Measurements from ENCODE around the gene PTPRM. TPM values are rescaled to one million over a fixed set of nuclear protein-coding genes. Genes with fewer than 3 reads are reported as not detected.

PTPRM gene
- total RNA-seq, 1 experiment from 2014 or later = 11.1 TPM

DNA sequence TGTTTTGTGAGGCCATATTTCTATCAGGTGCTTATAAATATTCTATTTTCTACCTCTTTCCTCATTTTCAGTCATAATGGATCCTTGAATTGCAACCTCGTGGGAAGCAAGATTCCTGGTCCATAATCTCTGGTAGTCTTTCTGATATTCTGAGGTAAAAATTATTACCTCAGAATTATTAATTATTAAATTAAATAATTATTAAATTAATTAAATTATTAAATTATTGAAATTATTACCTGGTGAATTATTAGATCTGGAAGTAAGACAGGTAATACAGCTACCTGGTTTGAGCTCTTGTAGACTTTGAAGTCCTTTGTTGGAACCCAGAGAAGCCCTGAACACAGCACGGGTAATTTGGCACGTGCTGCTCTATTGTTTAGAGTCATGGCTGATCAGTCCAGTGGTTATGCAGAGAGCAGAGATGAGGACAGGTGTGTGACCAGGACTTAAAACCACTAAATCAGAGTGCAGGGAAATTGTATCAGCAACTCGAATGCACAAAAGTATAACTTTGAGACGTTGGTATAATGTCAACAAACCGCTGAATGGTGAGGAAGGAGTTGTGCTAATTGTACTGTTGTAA is 46.8 kb upstream of the PTPRM start:
- CTCF ChIA-PET = interaction anchor here (0.6 to 1.7 kb wide), 3 partner anchors 19 to 300 kb away, joined by 3 to 4 read pairs (median 3); no protein-coding TSS in a partner anchor
- no peak for ATAC-seq
- peaks cover 41% of the 10 kb centered on the region for H3K4me1 Mint-ChIP-seq

GRCh38 chr18:7521226-7521856 is 45.8 kb upstream of the PTPRM start:
- Mint-ChIP-seq H3K4me1 (peaks cover 42% of the 10 kb centered on the region), H3K27ac (no peak overlapping the region), H3K36me3 (no peaks in the 10 kb centered on the region), H3K9me3 (0 out of 2 replicates have a peak, but pooled peaks cover 3% of the 10 kb centered on the region), H3K27me3 (ENCODE audit: low read depth) (no peaks in the 10 kb centered on the region; the same call in 1 of the 2 replicates), H3K4me3 (no peak overlapping the region)
- DNase-seq (ENCODE audit: low spot score) = no peak
- TF ChIP-seq ZNF396 (CRISPR knock-in tag; IDR thresholded peaks at IDR 0.05; ENCODE audit: borderline replicate concordance) (no peak), EMX1 (CRISPR knock-in tag; IDR thresholded peaks at IDR 0.05) (no peak), OVOL2 (CRISPR knock-in tag; IDR thresholded peaks at IDR 0.05; ENCODE audit: borderline replicate concordance) (no peak), MLX (CRISPR knock-in tag; IDR thresholded peaks at IDR 0.05) (no peak), HMGXB4 (CRISPR knock-in tag; IDR thresholded peaks at IDR 0.05) (no peak), ZNF532 (CRISPR knock-in tag; IDR thresholded peaks at IDR 0.05; ENCODE audit: borderline replicate concordance) (no peak)
- POLR2A ChIA-PET = no interaction called here
- ATAC-seq = peak; percentile 46
- CTCF ChIA-PET = interaction anchor here (0.6 to 1.7 kb wide), 7 partner anchors 45 to 562 kb away, joined by 3 to 5 read pairs (median 4); no protein-coding TSS in a partner anchor

More for the DNA sequence above, 46.8 kb upstream of the PTPRM start:
- H3K4me3 Mint-ChIP-seq = no peak overlapping the region
- POLR2A ChIA-PET = no interaction called here
- no peaks in the 10 kb centered on the region; the same call in 1 of the 2 replicates for H3K27me3 Mint-ChIP-seq (ENCODE audit: low read depth)
- TF ChIP-seq JUN (CRISPR knock-in tag; IDR thresholded peaks at IDR 0.05) (no peak), HMGA2 (CRISPR knock-in tag; IDR thresholded peaks at IDR 0.05) (peak; percentile 96), GRHL2 (CRISPR knock-in tag; IDR thresholded peaks at IDR 0.05; ENCODE audit: insufficient replicate concordance, severe bottlenecking) (no peak)
- H3K36me3 Mint-ChIP-seq = no peaks in the 10 kb centered on the region
- no peak overlapping the region for H3K27ac Mint-ChIP-seq
- DNase-seq (ENCODE audit: low spot score) = no peak
- H3K9me3 Mint-ChIP-seq = 0 out of 2 replicates have a peak, but pooled peaks cover 3% of the 10 kb centered on the region

- ChIA-PET CTCF (interaction anchor here (0.6 to 3.0 kb wide), 4 partner anchors 65 to 251 kb away, joined by 3 to 10 read pairs (median 4); no protein-coding TSS in a partner anchor), POLR2A (no interaction called here)
- ATAC-seq = peak; percentile 65
- peaks cover 39% of the 10 kb centered on the region for H3K4me1 Mint-ChIP-seq
- no peaks in the 10 kb centered on the region for H3K27me3 Mint-ChIP-seq (ENCODE audit: low read depth)
- H3K4me3 Mint-ChIP-seq = no peak overlapping the region
- 0 out of 2 replicates have a peak, but pooled peaks cover 3% of the 10 kb centered on the region for H3K9me3 Mint-ChIP-seq
- no peak for DNase-seq (ENCODE audit: low spot score)
- TF ChIP-seq ZNF317 (CRISPR knock-in tag; IDR thresholded peaks at IDR 0.05; ENCODE audit: borderline replicate concordance, low read depth) (no peak), SP1 (CRISPR knock-in tag; conservative IDR thresholded peaks at IDR 0.05) (no peak), ARID4B (CRISPR knock-in tag; IDR thresholded peaks at IDR 0.05; ENCODE audit: borderline replicate concordance) (no peak)
- no peak overlapping the region for H3K27ac Mint-ChIP-seq
- H3K36me3 Mint-ChIP-seq = no peaks in the 10 kb centered on the region
These were observed 43.3 kb upstream of the PTPRM start for GRCh38 chr18:7523772-7524171.
